ENCODE measurements around the gene MDFIC2. TPM values are rescaled to one million over a fixed set of nuclear protein-coding genes. Genes with fewer than 3 reads are reported as not detected.
"Not testable (repeated sequence)": the region's sequence is repeated elsewhere in the genome, so short reads cannot be mapped to it uniquely, and the experiment has no call there.

MDFIC2 gene
- total RNA-seq, 4 donors from 2014 or later: not detected

DNA sequence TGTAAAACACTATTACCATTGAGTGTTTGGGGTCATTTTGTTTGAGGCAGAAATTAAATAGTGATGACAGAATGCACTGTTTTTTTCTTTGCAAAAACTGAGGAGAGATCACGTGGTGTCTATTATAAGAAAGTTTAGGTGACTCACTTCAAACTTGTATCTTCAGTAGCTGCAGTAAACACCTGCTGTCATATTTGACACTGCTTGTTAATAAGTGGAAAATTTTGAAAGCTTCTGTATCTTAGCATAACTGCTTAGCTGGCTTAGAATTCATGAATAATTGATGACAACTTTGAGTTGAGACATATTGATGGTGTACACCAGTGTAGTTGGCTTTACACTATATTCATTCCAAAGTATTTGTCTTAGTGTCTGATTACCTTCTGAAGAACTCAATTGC is 29.7 kb upstream of the MDFIC2 start:
- WGBS, 2 donors: 75 to 76% methylated on average over 1 of the region's 1 CpG
- TF ChIP-seq POLR2A (IDR thresholded peaks at IDR 0.05) (no peak), CTCF (IDR thresholded peaks at IDR 0.05) (no peak)
- no peaks in the 10 kb centered on the region for H3K9me3 ChIP-seq
- H3K4me3 ChIP-seq (replicated peaks in 1 of 3): no peak overlapping the region
- intact Hi-C loops (cut with DNase I): no loop called here
- H3K36me3 ChIP-seq: no peaks in the 10 kb centered on the region
- no peaks in the 10 kb centered on the region for H3K27me3 ChIP-seq
- DNase-seq: no peak
- no peaks in the 10 kb centered on the region for H3K4me1 ChIP-seq
- H3K27ac ChIP-seq: no peak overlapping the region

DNA sequence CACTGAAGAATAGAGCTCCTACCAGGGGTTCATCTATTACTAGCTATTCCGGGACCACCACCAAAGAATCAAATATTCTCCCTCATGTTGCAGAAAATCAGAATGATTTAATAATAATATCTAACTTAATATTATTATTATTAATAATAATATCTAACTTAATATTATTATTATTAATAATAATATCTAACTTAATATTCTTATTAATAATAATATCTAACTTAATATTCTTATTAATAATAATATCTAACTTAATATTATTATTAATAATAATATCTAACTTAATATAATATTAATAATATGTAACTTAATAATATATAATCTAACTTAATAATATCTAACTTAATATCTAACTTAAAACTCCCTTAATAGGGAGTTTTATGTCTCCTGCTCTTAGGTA is 24.4 kb upstream of the MDFIC2 start:
- H3K4me3 ChIP-seq (replicated peaks in 1 of 3); DNase-seq; H3K4me1 ChIP-seq; H3K27me3 ChIP-seq; H3K36me3 ChIP-seq; H3K27ac ChIP-seq; intact Hi-C loops (cut with DNase I); H3K9me3 ChIP-seq: not testable (repeated sequence)
- 96 to 98% methylated on average over 1 of the region's 1 CpG for WGBS, 2 donors

DNA sequence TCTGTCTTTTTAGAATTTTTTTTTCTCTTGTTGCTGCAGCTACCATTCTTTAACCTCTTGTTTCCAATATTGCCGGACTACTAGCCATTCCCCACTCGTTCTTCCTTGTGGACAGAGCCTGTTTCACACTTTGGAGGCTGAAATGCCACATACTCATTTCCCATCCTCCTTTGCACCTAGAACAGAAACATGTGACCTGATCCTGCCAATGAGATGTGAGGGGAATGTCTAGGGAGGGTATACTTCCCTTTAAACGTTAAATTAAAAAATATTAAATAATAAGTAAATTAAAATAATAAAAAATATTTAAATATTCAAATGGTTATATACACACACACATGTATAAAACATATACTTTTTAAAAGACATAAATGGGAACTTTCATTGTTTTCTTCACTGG is 20.6 kb upstream of the MDFIC2 start:
- H3K4me3 ChIP-seq (replicated peaks in 1 of 3): no peak overlapping the region
- H3K36me3 ChIP-seq: no peaks in the 10 kb centered on the region
- 90 to 92% methylated on average over 3 of the region's 3 CpGs for WGBS, 2 donors
- TF ChIP-seq CTCF (IDR thresholded peaks at IDR 0.05) (no peak), POLR2A (IDR thresholded peaks at IDR 0.05) (no peak)
- H3K9me3 ChIP-seq: no peaks in the 10 kb centered on the region
- no peak for DNase-seq
- intact Hi-C loops (cut with DNase I): no loop called here
- no peak overlapping the region for H3K27ac ChIP-seq
- no peaks in the 10 kb centered on the region for H3K27me3 ChIP-seq
- no peaks in the 10 kb centered on the region for H3K4me1 ChIP-seq

DNA sequence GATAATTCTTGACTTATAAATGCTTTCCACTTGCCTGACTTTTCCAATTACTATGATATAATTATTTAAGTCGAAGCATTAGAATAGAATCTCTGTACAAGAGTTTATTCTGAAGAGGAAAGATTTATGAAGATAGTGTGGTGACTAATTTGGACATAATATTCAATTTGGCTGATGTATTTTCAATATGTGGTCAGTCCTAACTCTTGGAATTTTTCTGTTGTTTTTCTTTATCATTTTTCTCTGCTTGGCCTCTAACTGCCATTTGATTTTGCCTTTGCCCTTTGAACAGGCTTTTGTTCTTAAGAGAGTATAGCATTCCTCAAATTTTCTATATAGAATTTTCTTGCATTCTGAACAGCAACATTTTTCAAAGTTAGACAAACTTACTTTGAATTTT is 2.6 kb upstream of the MDFIC2 start:
- Histone ChIP-seq H3K4me1 (no peaks in the 10 kb centered on the region), H3K27ac (no peak overlapping the region), H3K36me3 (no peaks in the 10 kb centered on the region), H3K9me3 (no peaks in the 10 kb centered on the region), H3K4me3 (replicated peaks in 1 of 3) (no peak overlapping the region), H3K27me3 (no peaks in the 10 kb centered on the region)
- DNase-seq: no peak
- 72 to 83% methylated on average over 1 of the region's 1 CpG for WGBS, 2 donors
- intact Hi-C loops (cut with DNase I): no loop called here
- TF ChIP-seq POLR2A (IDR thresholded peaks at IDR 0.05): no peak
- no peak for TF ChIP-seq CTCF (IDR thresholded peaks at IDR 0.05)

GRCh38 chr3:70310809-70311208 is 1.6 kb downstream of the MDFIC2 start:
- Histone ChIP-seq H3K36me3 (no peaks in the 10 kb centered on the region), H3K4me1 (no peaks in the 10 kb centered on the region), H3K9me3 (no peaks in the 10 kb centered on the region), H3K27ac (no peak overlapping the region), H3K4me3 (replicated peaks in 1 of 3) (no peak overlapping the region), H3K27me3 (no peaks in the 10 kb centered on the region)
- intact Hi-C loops (cut with DNase I): no loop called here
- TF ChIP-seq CTCF (IDR thresholded peaks at IDR 0.05): no peak
- no peak for TF ChIP-seq POLR2A (IDR thresholded peaks at IDR 0.05)
- 97% methylated on average over 1 of the region's 1 CpG for WGBS, 2 donors
- no peak for DNase-seq

DNA sequence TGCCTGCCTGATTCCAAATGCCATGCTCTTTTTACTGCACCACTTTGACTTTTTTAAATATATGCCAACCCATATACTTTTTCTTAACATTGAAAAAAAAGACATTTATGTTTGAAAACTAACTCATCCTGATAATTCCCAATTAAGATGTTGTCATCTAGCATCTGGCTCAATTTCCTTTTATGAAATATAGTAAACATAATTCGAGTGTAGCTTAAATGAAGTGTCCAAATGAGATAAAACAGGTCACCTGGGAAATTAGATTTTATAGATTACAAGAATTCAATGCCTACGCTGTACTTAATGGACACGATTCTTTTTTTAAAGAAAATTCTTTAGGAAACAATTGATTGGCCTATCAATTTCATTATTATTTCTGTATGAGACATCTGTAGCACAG is 2.8 kb downstream of the MDFIC2 start:
- no peaks in the 10 kb centered on the region for H3K4me1 ChIP-seq
- no peak overlapping the region for H3K27ac ChIP-seq
- intact Hi-C loops (cut with DNase I): no loop called here
- H3K9me3 ChIP-seq: no peaks in the 10 kb centered on the region
- no peaks in the 10 kb centered on the region for H3K36me3 ChIP-seq
- no peak overlapping the region for H3K4me3 ChIP-seq (replicated peaks in 1 of 3)
- no peak for TF ChIP-seq CTCF (IDR thresholded peaks at IDR 0.05)
- TF ChIP-seq POLR2A (IDR thresholded peaks at IDR 0.05): no peak
- WGBS, 2 donors: 74 to 83% methylated on average over 3 of the region's 3 CpGs
- no peak for DNase-seq
- H3K27me3 ChIP-seq: no peaks in the 10 kb centered on the region
